HG03469 (cell line): ENCODE results near the gene RTP5.
"Not testable (repeated sequence)": the region's sequence is repeated elsewhere in the genome, so short reads cannot be mapped to it uniquely, and the experiment has no call there.

Source experiments
- ATAC-seq: cut with Tn5 transposase; IDR thresholded peaks from one replicate; pipeline ENCODE4 v1.9.1; 2021; ENCODE audit warnings: mild to moderate bottlenecking, moderate library complexity, moderate number of reproducible peaks; ENCODE audit not compliant: unreplicated experiment

Gene RTP5

GRCh38 chr2:241913703-241914102, 44.2 kb downstream of the RTP5 start:
- no peak for ATAC-seq

- ATAC-seq = no peak
Observed at GRCh38 chr2:241914542-241914941, 45.0 kb downstream of the RTP5 start.

GRCh38 chr2:241921631-241922030, 52.1 kb downstream of the RTP5 start:
- ATAC-seq = not testable (repeated sequence)

GRCh38 chr2:241922411-241922810, 52.9 kb downstream of the RTP5 start:
- ATAC-seq = no peak

GRCh38 chr2:241922816-241923601, 53.5 kb downstream of the RTP5 start:
- ATAC-seq = not testable (repeated sequence)
